ENCODE measurements around the gene IL3RA.
"Not testable (repeated sequence)": the region's sequence is repeated elsewhere in the genome, so short reads cannot be mapped to it uniquely, and the experiment has no call there.

The IL3RA gene

GRCh38 chrX:1332433-1332832, 4.2 kb upstream of the IL3RA start:
- DNase-seq: not testable (repeated sequence)

- no peak for DNase-seq
These were observed 1.7 kb upstream of the IL3RA start for GRCh38 chrX:1334854-1335253.

- DNase-seq: no peak
These were observed 579 bp downstream of the IL3RA start for GRCh38 chrX:1336948-1337779.

GRCh38 chrX:1341545-1342184, 5.1 kb downstream of the IL3RA start:
- no peak for DNase-seq

- not testable (repeated sequence) for DNase-seq
These were observed 13.0 kb downstream of the IL3RA start for GRCh38 chrX:1349606-1350005.

- DNase-seq: no peak
These were observed 15.6 kb downstream of the IL3RA start for GRCh38 chrX:1351981-1352714.

- DNase-seq: no peak
These were observed 17.7 kb downstream of the IL3RA start for GRCh38 chrX:1354036-1355019.

GRCh38 chrX:1355131-1356046, 18.8 kb downstream of the IL3RA start:
- no peak for DNase-seq

GRCh38 chrX:1357993-1358392, 21.4 kb downstream of the IL3RA start:
- DNase-seq: no peak

GRCh38 chrX:1358793-1359476, 22.4 kb downstream of the IL3RA start:
- DNase-seq: no peak

- no peak for DNase-seq
These were observed 22.9 kb downstream of the IL3RA start for GRCh38 chrX:1359477-1359873.

GRCh38 chrX:1360171-1360570, 23.6 kb downstream of the IL3RA start:
- DNase-seq: no peak

GRCh38 chrX:1361275-1361674, 24.7 kb downstream of the IL3RA start:
- DNase-seq: no peak

GRCh38 chrX:1361910-1362309, 25.3 kb downstream of the IL3RA start:
- DNase-seq: no peak

- not testable (repeated sequence) for DNase-seq
These were observed 29.8 kb downstream of the IL3RA start for GRCh38 chrX:1366363-1366762.

GRCh38 chrX:1368385-1368698, 31.8 kb downstream of the IL3RA start:
- no peak for DNase-seq

- DNase-seq: no peak
These were observed 41.7 kb downstream of the IL3RA start for GRCh38 chrX:1378306-1378759.

- DNase-seq: no peak
These were observed 44.2 kb downstream of the IL3RA start for GRCh38 chrX:1380672-1381233.

GRCh38 chrX:1384658-1385252, 48.2 kb downstream of the IL3RA start:
- DNase-seq: no peak

Measured in NCI-H774 (cell line).